Esophagus squamous epithelium (tissue), 4 donors: ENCODE results near the gene MRPS27.

Experiments used
- POLR2A ChIP-seq, 4 donors: fragments of 450-650 bp; IDR thresholded peaks; one replicate each; pipeline ENCODE4 v1.6.1; 2017; ENCODE audit warnings: antibody characterized with exemption in 4 of 4, mild to moderate bottlenecking in 4 of 4, moderate library complexity in 3 of 4
- TF ChIP-seq, protein P1 (sequence below), 6 experiments: fragments of 450-650 bp in 4 of 6; fragments of 200-600 bp in 2 of 6; sonication (generic) in 2 of 6; IDR thresholded peaks; one replicate each; pipeline ENCODE4 v1.5.1; 2016 to 2019; ENCODE audit warnings: antibody characterized with exemption in 6 of 6, mild to moderate bottlenecking in 4 of 6, moderate library complexity in 4 of 6

DNA sequence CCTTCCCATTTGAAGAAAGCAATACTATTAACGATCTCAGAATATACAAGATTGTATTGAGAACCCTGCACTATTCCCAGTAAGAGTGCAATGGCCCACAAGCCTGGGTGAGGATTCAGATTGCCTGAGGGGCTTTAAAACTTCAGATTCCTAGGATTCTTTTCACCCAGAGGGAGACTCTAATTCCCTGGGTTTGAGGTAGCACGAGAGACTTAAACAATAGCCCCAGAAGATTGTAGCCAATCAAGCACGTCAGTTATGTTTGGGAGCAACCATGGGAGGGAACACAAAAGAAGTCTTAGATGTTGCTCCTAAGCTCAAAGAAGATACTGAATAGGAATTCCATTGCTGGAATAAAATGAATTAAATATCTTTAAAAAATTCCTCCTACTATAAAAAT is 17.9 kb downstream of the MRPS27 start:
- TF ChIP-seq, protein P1, sequence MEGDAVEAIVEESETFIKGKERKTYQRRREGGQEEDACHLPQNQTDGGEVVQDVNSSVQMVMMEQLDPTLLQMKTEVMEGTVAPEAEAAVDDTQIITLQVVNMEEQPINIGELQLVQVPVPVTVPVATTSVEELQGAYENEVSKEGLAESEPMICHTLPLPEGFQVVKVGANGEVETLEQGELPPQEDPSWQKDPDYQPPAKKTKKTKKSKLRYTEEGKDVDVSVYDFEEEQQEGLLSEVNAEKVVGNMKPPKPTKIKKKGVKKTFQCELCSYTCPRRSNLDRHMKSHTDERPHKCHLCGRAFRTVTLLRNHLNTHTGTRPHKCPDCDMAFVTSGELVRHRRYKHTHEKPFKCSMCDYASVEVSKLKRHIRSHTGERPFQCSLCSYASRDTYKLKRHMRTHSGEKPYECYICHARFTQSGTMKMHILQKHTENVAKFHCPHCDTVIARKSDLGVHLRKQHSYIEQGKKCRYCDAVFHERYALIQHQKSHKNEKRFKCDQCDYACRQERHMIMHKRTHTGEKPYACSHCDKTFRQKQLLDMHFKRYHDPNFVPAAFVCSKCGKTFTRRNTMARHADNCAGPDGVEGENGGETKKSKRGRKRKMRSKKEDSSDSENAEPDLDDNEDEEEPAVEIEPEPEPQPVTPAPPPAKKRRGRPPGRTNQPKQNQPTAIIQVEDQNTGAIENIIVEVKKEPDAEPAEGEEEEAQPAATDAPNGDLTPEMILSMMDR (IDR thresholded peaks at IDR 0.05): no peak
- no peak for TF ChIP-seq POLR2A (IDR thresholded peaks at IDR 0.05)
